SHP77 treated with DMSO at 0.1 percent for 48 hours (cell line): ENCODE results near the gene PAXIP1.

Experiments
- DNase-seq: peaks from one replicate; lab custom pipeline; 2025; lab: John Stamatoyannopoulos, UW

The PAXIP1 gene

GRCh38 chr7:154996756-154997155, 6.2 kb downstream of the PAXIP1 start:
- DNase-seq = no peak

GRCh38 chr7:154996101-154996500, 6.8 kb downstream of the PAXIP1 start:
- no peak for DNase-seq

- DNase-seq = no peak
These were observed 7.9 kb downstream of the PAXIP1 start for GRCh38 chr7:154994996-154995395.

GRCh38 chr7:154990964-154991540, 11.9 kb downstream of the PAXIP1 start:
- no peak for DNase-seq

- no peak for DNase-seq
These were observed 15.4 kb downstream of the PAXIP1 start for GRCh38 chr7:154987571-154987970.

GRCh38 chr7:154986200-154986945, 16.6 kb downstream of the PAXIP1 start:
- DNase-seq = no peak

- DNase-seq = no peak
These were observed 17.7 kb downstream of the PAXIP1 start for GRCh38 chr7:154985230-154985629.

GRCh38 chr7:154984601-154985188, 18.2 kb downstream of the PAXIP1 start:
- no peak for DNase-seq

GRCh38 chr7:154978017-154978416, 24.9 kb downstream of the PAXIP1 start:
- no peak for DNase-seq

GRCh38 chr7:154977250-154977649, 25.7 kb downstream of the PAXIP1 start:
- no peak for DNase-seq

- DNase-seq = no peak
These were observed 26.1 kb downstream of the PAXIP1 start for GRCh38 chr7:154976844-154977243.

GRCh38 chr7:154975984-154976383, 26.9 kb downstream of the PAXIP1 start:
- no peak for DNase-seq

GRCh38 chr7:154973381-154973780, 29.5 kb downstream of the PAXIP1 start:
- no peak for DNase-seq

- DNase-seq = no peak
These were observed 34.5 kb downstream of the PAXIP1 start for GRCh38 chr7:154968336-154969001.

- no peak for DNase-seq
These were observed 35.4 kb downstream of the PAXIP1 start for GRCh38 chr7:154967401-154967955.

GRCh38 chr7:154965014-154965413, 37.9 kb downstream of the PAXIP1 start:
- DNase-seq = no peak

- DNase-seq = no peak
These were observed 42.7 kb downstream of the PAXIP1 start for GRCh38 chr7:154960063-154960790.

GRCh38 chr7:154956427-154956826, 46.5 kb downstream of the PAXIP1 start:
- DNase-seq = no peak

GRCh38 chr7:154953006-154953684, 49.8 kb downstream of the PAXIP1 start:
- no peak for DNase-seq

GRCh38 chr7:154950960-154951359, 52.0 kb downstream of the PAXIP1 start:
- DNase-seq = no peak

GRCh38 chr7:154947604-154948003, 55.3 kb downstream of the PAXIP1 start:
- no peak for DNase-seq
